Ovary (tissue), 9 donors: ENCODE data around the gene RMDN3. TPM values are rescaled to one million over a fixed set of nuclear protein-coding genes. Genes with fewer than 3 reads are reported as not detected.

Experiments used
- DNase-seq, 5 donors: peaks; one replicate each; pipeline ENCODE4 v3.0.0-alpha.2; 2019 to 2020
- H3K27ac ChIP-seq, 2 donors: fragments of 200-600 bp; one replicate each; pipeline versions ENCODE4 v1.5.1 to v1.8.0; 2019 to 2022
- H3K27me3 ChIP-seq: fragments of 200-600 bp; one replicate; pipeline ENCODE4 v1.8.0; 2022
- H3K36me3 ChIP-seq: fragments of 200-600 bp; sonication (generic); one replicate; pipeline ENCODE4 v1.5.1; 2019
- H3K4me1 ChIP-seq: one replicate; pipeline ENCODE4 v1.8.1; 2013; ENCODE audit warnings: mild to moderate bottlenecking, moderate library complexity; ENCODE audit not compliant: insufficient read depth
- H3K4me3 ChIP-seq: fragments of 200-600 bp; sonication (generic); one replicate; pipeline ENCODE4 v1.5.1; 2017
- H3K9me3 ChIP-seq, 2 donors: fragments of 200-600 bp in 1 of 2; sonication (generic) in 1 of 2; one replicate each; pipeline versions ENCODE4 v1.5.1 to v1.8.1; 2013 to 2019; ENCODE audit warnings: mild to moderate bottlenecking in 1 of 2, moderate library complexity in 1 of 2
- EP300 ChIP-seq: sonication (generic); formaldehyde crosslinking; IDR thresholded peaks from one replicate; pipeline ENCODE4 v1.6.1; 2017; ENCODE audit warnings: antibody characterized with exemption
- POLR2A ChIP-seq: fragments of 450-650 bp; IDR thresholded peaks from one replicate; pipeline ENCODE4 v1.6.1; 2017; ENCODE audit warnings: antibody characterized with exemption, mild to moderate bottlenecking, moderate library complexity
- WGBS, 3 donors: extraction: QIAGEN DNeasy Blood & Tissue Kit in 1 of 3; methylation state at CpG; one replicate each; pipeline versions ENCODE4 v1.1.5 to v1.1.7; 2013 to 2017; 5-methylcytosine and 5-hydroxymethylcytosine counted together
- intact Hi-C, 4 donors: fragments of 100-400 bp; cut with DNase I; formaldehyde crosslinking; loops; one replicate each; pipeline versions ENCODE4 v1.11.0 to v1.15.1; 2022 to 2023
- polyA plus RNA-seq, 2 donors: library from polyadenylated mRNA; stranded (reverse); fragments of 200-250 nt in 1 of 2; fragments of 350-450 nt in 1 of 2; fragmentation: Illumina TruSeq in 1 of 2; extraction: RNeasy Lipid Tissue Mini Kit (QIAGEN cat#74804) in 1 of 2; gene quantifications; one replicate each; pipeline ENCODE4 v1.2.3, GENCODE V29; 2013 to 2014
- total RNA-seq, 7 donors: library from RNA; depleted of rRNA in 2 of 7; stranded (reverse); fragments of >200 nt in 2 of 7; fragmentation: NEBNext Ultra II Directional in 3 of 7; extraction: Animal tissue kit (Norgen Biotek cat#: 25700) in 3 of 7; gene quantifications; one replicate each; pipeline versions ENCODE4 v1.1.0 to v1.2.4, GENCODE V29; 2016 to 2023
- TF ChIP-seq, protein P1 (sequence below), 3 donors: fragments of 450-650 bp in 2 of 3; fragments of 200-600 bp in 1 of 3; IDR thresholded peaks; one replicate each; pipeline versions ENCODE4 v1.5.1 to v1.8.0; 2016 to 2022; ENCODE audit warnings: antibody characterized with exemption in 3 of 3, mild to moderate bottlenecking in 1 of 3
- donor health status: DM: no; HTN: no; CAD: no; lungs with moderate emphysema.
- donor health status: DM: no; HTN: no; CAD: no.
- donor health status: Bipolar disorder and iron deficiency.
- donor health status: DM: yes; HTN: yes; CAD: no.
- donor health status: DM: no; HTN: no; CAD: no.
- donor health status: DM: yes; HTN: yes; CAD: no.

RMDN3 gene
- total and polyA plus RNA-seq, 9 donors: 19.2 to 35.6 (median 23.5) TPM

DNA sequence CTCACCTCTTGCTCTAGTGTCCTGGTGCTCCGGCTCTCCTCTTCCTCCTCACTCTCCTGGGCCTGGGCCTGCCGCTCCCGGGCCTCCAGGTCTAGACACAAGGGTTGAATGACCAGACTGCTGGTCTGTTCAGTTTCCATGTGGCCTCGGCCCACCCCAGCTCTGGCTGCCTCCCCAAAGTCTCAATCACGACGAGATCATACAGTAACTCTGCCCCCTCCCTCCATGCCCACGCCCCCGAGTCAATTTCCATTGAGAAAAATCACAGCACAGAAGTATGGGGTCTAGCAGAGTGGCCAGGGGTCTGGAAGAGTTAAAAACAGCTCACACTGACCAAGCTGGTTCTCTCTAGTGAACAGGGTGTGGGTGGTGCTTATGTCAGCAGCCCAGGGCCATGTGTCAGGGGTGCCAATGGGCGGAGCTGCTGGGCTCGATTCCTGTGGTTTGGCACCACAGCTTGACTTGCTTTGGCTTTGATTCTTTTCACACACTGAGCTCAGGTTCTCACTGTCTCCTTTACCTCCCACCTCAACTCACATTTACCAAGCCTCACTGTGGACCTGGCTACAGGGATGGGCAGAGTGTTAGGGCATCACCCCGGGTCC, 21.6 kb upstream of the RMDN3 start:
- no peaks in the 10 kb centered on the region for H3K27me3 ChIP-seq
- H3K36me3 ChIP-seq: no peaks in the 10 kb centered on the region
- no peak for DNase-seq
- H3K9me3 ChIP-seq: no peaks in the 10 kb centered on the region
- H3K4me1 ChIP-seq: no peaks in the 10 kb centered on the region
- intact Hi-C loops: no loop called here
- no peak overlapping the region for H3K4me3 ChIP-seq
- TF ChIP-seq EP300: no peak
- no peak for TF ChIP-seq POLR2A
- TF ChIP-seq, protein P1, sequence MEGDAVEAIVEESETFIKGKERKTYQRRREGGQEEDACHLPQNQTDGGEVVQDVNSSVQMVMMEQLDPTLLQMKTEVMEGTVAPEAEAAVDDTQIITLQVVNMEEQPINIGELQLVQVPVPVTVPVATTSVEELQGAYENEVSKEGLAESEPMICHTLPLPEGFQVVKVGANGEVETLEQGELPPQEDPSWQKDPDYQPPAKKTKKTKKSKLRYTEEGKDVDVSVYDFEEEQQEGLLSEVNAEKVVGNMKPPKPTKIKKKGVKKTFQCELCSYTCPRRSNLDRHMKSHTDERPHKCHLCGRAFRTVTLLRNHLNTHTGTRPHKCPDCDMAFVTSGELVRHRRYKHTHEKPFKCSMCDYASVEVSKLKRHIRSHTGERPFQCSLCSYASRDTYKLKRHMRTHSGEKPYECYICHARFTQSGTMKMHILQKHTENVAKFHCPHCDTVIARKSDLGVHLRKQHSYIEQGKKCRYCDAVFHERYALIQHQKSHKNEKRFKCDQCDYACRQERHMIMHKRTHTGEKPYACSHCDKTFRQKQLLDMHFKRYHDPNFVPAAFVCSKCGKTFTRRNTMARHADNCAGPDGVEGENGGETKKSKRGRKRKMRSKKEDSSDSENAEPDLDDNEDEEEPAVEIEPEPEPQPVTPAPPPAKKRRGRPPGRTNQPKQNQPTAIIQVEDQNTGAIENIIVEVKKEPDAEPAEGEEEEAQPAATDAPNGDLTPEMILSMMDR (IDR thresholded peaks at IDR 0.05): no peak
- H3K27ac ChIP-seq: no peak overlapping the region
- WGBS, 3 donors: 77 to 81% (median 80%) methylated on average over 11 of the region's 11 CpGs

DNA sequence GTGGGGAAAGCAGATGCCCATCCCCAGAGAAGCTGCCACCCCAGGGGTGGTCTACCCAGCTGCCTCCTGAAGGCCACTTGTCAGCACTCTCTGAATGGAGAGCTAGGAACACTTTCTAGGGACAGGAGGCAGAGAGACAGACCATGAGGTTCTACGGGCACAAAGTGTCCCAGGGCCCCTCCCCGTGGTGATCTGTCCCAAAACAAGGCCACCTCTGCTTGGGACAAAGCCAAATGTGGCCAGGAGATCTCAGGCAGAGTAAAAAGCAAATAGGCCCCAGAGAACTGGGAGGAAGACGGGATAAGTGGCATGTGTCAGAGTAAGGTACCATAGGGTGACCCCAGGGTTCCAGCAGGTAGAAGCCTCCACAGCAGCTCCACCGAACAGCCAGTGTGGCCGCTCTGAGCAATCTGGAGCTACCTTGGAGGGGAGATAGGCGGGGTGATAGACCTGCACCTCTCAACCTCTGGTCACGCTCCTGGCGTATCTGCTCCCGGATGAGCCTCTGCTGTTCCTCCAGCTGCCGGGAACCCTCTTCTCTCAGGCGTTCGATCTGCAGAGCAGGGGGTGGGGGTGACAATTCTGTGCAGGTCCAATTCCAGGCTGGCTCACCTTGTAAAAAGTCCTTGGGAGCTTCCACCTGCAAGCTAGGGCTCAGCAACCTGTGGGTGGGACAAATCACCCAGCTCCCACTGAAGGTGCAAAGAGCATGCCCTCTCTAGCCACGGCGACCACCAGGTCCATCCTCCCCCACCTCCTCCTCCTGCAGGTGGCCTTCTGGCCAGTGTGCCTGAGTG, 20.9 kb upstream of the RMDN3 start:
- no peaks in the 10 kb centered on the region for H3K9me3 ChIP-seq
- no peaks in the 10 kb centered on the region for H3K27me3 ChIP-seq
- no peak for DNase-seq
- TF ChIP-seq EP300: no peak
- WGBS, 3 donors: 92 to 95% (median 95%) methylated on average over 14 of the region's 14 CpGs
- H3K4me3 ChIP-seq: no peak overlapping the region
- H3K27ac ChIP-seq: no peak overlapping the region
- no peaks in the 10 kb centered on the region for H3K4me1 ChIP-seq
- intact Hi-C loops: no loop called here
- no peaks in the 10 kb centered on the region for H3K36me3 ChIP-seq

- no peak for DNase-seq
- intact Hi-C loops: no loop called here
- Histone ChIP-seq H3K27ac (no peak overlapping the region), H3K4me3 (no peak overlapping the region), H3K27me3 (no peaks in the 10 kb centered on the region), H3K9me3 (no peaks in the 10 kb centered on the region), H3K36me3 (no peaks in the 10 kb centered on the region), H3K4me1 (no peaks in the 10 kb centered on the region)
- WGBS, 3 donors: 84 to 91% (median 85%) methylated on average over 10 of the region's 10 CpGs
- TF ChIP-seq, protein P1 (IDR thresholded peaks at IDR 0.05): no peak
- no peak for TF ChIP-seq EP300
- no peak for TF ChIP-seq POLR2A
Observed at GRCh38 chr15:40775007-40775406, 20.0 kb upstream of the RMDN3 start.

DNA sequence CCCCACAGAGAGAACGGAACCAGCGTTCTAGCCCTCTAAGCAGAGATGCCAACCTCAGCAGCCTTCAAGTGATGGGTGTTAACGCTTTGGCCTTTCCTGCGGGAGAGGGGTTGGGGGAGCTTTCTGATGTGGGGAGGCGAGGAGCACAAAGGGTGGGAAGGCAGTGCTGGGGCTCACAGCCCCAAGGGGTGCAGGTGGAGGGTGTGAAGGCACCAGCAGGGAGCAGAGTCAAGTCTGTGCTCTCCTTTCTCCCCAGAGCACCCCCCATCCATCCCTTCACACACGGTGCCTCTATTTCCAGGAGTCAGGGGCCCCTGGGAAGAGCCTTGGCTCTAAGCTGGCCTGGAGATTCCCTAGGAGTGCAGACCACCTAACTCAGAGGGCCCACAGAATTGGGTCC, 18.8 kb upstream of the RMDN3 start:
- H3K27me3 ChIP-seq: no peaks in the 10 kb centered on the region
- intact Hi-C loops: no loop called here
- no peak overlapping the region for H3K4me3 ChIP-seq
- H3K36me3 ChIP-seq: no peaks in the 10 kb centered on the region
- no peaks in the 10 kb centered on the region for H3K4me1 ChIP-seq
- no peak overlapping the region for H3K27ac ChIP-seq
- no peak for DNase-seq
- no peak for TF ChIP-seq POLR2A
- TF ChIP-seq, protein P1 (IDR thresholded peaks at IDR 0.05): no peak
- no peak for TF ChIP-seq EP300
- no peaks in the 10 kb centered on the region for H3K9me3 ChIP-seq
- WGBS, 3 donors: 87 to 91% (median 90%) methylated on average over 6 of the region's 6 CpGs

DNA sequence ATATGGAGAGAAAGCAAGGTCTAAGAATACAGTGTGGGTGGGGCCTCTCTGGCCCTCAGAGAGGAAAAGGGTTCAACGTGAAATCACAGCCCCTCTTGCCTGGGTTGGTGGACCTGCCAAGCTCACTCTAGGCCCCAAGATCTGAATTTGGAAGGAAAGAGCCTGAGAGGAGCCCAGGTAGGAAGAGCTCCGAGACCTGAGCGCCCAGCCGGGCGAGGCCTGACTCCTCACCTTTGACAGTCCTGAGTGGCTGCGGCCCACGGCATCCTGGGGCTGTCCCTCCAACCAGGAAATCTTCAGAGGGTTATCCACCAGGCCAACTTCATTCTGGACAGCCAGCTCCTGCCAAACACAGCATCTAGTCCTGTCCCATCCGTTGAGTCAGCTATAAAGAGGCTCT, 18.4 kb upstream of the RMDN3 start:
- DNase-seq: no peak
- intact Hi-C loops: no loop called here
- H3K4me1 ChIP-seq: no peaks in the 10 kb centered on the region
- WGBS, 3 donors: 90 to 93% (median 91%) methylated on average over 8 of the region's 8 CpGs
- H3K27me3 ChIP-seq: no peaks in the 10 kb centered on the region
- H3K4me3 ChIP-seq: no peak overlapping the region
- no peaks in the 10 kb centered on the region for H3K9me3 ChIP-seq
- no peak overlapping the region for H3K27ac ChIP-seq
- no peaks in the 10 kb centered on the region for H3K36me3 ChIP-seq
- TF ChIP-seq, protein P1 (IDR thresholded peaks at IDR 0.05): no peak
- TF ChIP-seq EP300: no peak
- TF ChIP-seq POLR2A: no peak
